Sigmoid colon (tissue), 7 donors: ENCODE measurements around the gene ZNF350. TPM values are rescaled to one million over a fixed set of nuclear protein-coding genes. Genes with fewer than 3 reads are reported as not detected.
"Not testable (repeated sequence)": the region's sequence is repeated elsewhere in the genome, so short reads cannot be mapped to it uniquely, and the experiment has no call there.

Experiments
- DNase-seq: peaks from one replicate; pipeline ENCODE4 v3.0.0-alpha.2; 2019
- H3K27ac ChIP-seq, 4 donors: fragments of 200-600 bp; sonication (generic); one replicate each; pipeline ENCODE4 v1.5.1; 2016 to 2019; ENCODE audit warnings: mild to moderate bottlenecking in 1 of 4
- H3K27me3 ChIP-seq, 3 donors: fragments of 200-600 bp; sonication (generic); one replicate each; pipeline ENCODE4 v1.5.1; 2019; ENCODE audit warnings: mild to moderate bottlenecking in 1 of 3
- H3K36me3 ChIP-seq, 4 donors: fragments of 200-600 bp; sonication (generic); one replicate each; pipeline ENCODE4 v1.5.1; 2016 to 2019
- H3K4me1 ChIP-seq, 4 donors: fragments of 200-600 bp; sonication (generic); one replicate each; pipeline ENCODE4 v1.5.1; 2017 to 2019
- H3K4me3 ChIP-seq, 4 donors: fragments of 200-600 bp; sonication (generic); one replicate each; pipeline ENCODE4 v1.5.1; 2017 to 2019; ENCODE audit warnings: mild to moderate bottlenecking in 2 of 4, moderate library complexity in 1 of 4
- H3K9me3 ChIP-seq, 4 donors: fragments of 200-600 bp in 3 of 4; sonication (generic) in 3 of 4; one replicate each; pipeline versions ENCODE4 v1.5.1 to v1.6.1; 2013 to 2019
- EP300 ChIP-seq, 4 donors: sonication (generic); formaldehyde crosslinking; IDR thresholded peaks; one replicate each; pipeline ENCODE4 v1.6.1; 2017; ENCODE audit warnings: antibody characterized with exemption in 4 of 4
- POLR2A ChIP-seq, 2 donors: fragments of 450-650 bp; IDR thresholded peaks; one replicate each; pipeline ENCODE4 v1.6.1; 2016; ENCODE audit warnings: antibody characterized with exemption in 2 of 2, mild to moderate bottlenecking in 2 of 2, moderate library complexity in 2 of 2
- POLR2AphosphoS5 ChIP-seq, 4 donors: sonication (generic); formaldehyde crosslinking; IDR thresholded peaks; one replicate each; pipeline ENCODE4 v1.6.1; 2017; ENCODE audit warnings: antibody characterized with exemption in 4 of 4
- WGBS, 2 donors: extraction: QIAGEN DNeasy Blood & Tissue Kit; methylation state at CpG; one replicate each; pipeline ENCODE4 v1.1.7; 2013; 5-methylcytosine and 5-hydroxymethylcytosine counted together
- intact Hi-C: fragments of 100-400 bp; cut with DNase I; formaldehyde crosslinking; loops from one replicate; pipeline ENCODE4 v1.15.1; 2023
- polyA plus RNA-seq, 3 donors: library from polyadenylated mRNA; stranded (reverse); fragments of 200-250 nt; gene quantifications; one replicate each; pipeline ENCODE4 v1.2.3, GENCODE V29; 2013
- total RNA-seq, 4 donors: library from RNA; depleted of rRNA; stranded (reverse); fragments of >200 nt; gene quantifications; one replicate each; pipeline ENCODE4 v1.1.0, GENCODE V29; 2016
- TF ChIP-seq, protein P1 (sequence below), 4 experiments: fragments of 450-650 bp in 3 of 4; fragments of 200-600 bp in 1 of 4; IDR thresholded peaks; one replicate each; pipeline ENCODE4 v1.5.1; 2016 to 2019; ENCODE audit warnings: antibody characterized with exemption in 4 of 4, mild to moderate bottlenecking in 3 of 4, moderate library complexity in 2 of 4
- donor health status: healthy with polysubstance abuse.
- donor health status: Bipolar disorder and iron deficiency.
- donor health status: healthy.

Gene ZNF350
- total and polyA plus RNA-seq, 7 donors = 6.6 to 19.7 (median 13.2) TPM

DNA sequence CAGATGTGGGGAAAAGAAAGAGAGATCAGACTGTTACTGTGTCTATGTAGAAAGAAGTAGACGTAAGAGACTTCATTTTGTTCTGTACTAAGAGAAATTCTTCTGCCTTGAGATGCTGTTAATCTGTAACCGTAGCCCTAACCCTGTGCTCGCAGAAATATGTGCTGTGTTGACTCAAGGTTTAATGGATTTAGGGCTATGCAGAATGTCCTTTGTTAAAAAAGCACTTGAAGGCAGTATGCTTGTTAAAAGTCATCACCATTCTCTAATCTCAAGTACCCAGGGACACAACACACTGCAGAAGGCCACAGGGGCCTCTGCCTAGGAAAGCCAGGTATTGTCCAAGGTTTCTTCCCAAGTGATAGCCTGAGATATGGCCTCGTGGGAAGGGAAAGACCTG, 37.8 kb upstream of the ZNF350 start:
- peaks cover 6 to 67% (median 42%) of the 10 kb centered on the region in 4 donors for H3K36me3 ChIP-seq
- intact Hi-C loops, DNase-seq, H3K27ac ChIP-seq, H3K27me3 ChIP-seq, H3K4me3 ChIP-seq: not testable (repeated sequence)
- H3K4me1 ChIP-seq = peaks cover 0 to 23% (median 14%) of the 10 kb centered on the region in 4 donors
- H3K9me3 ChIP-seq = peaks cover 0 to 30% (median 5%) of the 10 kb centered on the region in 4 donors
- 91 to 93% methylated on average over 4 of the region's 4 CpGs for WGBS, 2 donors

DNA sequence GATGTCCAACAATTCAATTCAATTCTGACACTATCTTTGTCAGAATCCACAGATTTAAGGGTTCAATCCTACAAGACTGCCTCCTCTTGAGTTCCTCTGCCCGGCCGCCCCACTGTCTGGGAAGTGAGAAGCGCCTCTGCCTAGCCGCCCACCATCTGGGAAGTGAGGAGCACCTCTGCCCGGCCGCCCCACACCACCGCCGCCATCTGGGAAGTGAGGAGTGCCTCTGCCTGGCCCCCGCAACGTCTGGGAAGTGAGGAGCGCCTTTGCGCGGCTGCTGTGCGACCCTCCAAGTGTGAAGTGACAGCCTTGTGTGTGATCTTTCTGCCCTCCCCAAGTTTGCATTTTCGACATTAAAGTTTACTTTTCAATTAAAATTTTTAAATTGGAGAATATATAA, 35.6 kb upstream of the ZNF350 start:
- Histone ChIP-seq H3K36me3 (peaks cover 18 to 88% (median 62%) of the 10 kb centered on the region in 4 donors), H3K27ac (no peak overlapping the region), H3K9me3 (peaks cover 0 to 44% (median 8%) of the 10 kb centered on the region in 4 donors), H3K27me3 (no peaks in the 10 kb centered on the region), H3K4me3 (no peak overlapping the region), H3K4me1 (peaks cover 0 to 14% (median 9%) of the 10 kb centered on the region in 4 donors)
- intact Hi-C loops = no loop called here
- no peak for TF ChIP-seq EP300 (IDR thresholded peaks at IDR 0.05)
- TF ChIP-seq POLR2A (IDR thresholded peaks at IDR 0.05) = no peak
- TF ChIP-seq POLR2AphosphoS5 (IDR thresholded peaks at IDR 0.05) = no peak
- TF ChIP-seq, protein P1, sequence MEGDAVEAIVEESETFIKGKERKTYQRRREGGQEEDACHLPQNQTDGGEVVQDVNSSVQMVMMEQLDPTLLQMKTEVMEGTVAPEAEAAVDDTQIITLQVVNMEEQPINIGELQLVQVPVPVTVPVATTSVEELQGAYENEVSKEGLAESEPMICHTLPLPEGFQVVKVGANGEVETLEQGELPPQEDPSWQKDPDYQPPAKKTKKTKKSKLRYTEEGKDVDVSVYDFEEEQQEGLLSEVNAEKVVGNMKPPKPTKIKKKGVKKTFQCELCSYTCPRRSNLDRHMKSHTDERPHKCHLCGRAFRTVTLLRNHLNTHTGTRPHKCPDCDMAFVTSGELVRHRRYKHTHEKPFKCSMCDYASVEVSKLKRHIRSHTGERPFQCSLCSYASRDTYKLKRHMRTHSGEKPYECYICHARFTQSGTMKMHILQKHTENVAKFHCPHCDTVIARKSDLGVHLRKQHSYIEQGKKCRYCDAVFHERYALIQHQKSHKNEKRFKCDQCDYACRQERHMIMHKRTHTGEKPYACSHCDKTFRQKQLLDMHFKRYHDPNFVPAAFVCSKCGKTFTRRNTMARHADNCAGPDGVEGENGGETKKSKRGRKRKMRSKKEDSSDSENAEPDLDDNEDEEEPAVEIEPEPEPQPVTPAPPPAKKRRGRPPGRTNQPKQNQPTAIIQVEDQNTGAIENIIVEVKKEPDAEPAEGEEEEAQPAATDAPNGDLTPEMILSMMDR (IDR thresholded peaks at IDR 0.05) = no peak
- DNase-seq = no peak
- WGBS, 2 donors = 98 to 99% methylated on average over 15 of the region's 15 CpGs

DNA sequence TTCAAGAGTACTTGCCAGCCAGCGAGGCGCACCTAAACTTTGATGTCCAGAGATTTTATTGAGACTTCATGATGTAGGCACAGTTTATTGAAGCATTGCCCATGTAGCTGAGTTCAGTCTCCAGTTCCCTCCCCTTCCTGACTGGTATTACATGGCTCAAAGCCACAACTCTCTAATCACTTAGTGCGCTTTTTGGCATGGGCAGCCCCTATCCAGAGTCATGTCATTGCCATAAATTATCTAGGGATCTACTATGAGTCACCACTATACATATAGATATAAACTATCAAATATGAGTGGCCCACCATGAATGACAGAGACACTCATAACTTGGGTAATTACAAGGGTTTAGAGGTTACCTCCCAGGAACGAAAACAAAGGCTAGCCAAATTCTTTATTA, 33.9 kb upstream of the ZNF350 start:
- intact Hi-C loops = no loop called here
- Histone ChIP-seq H3K4me1 (no peaks in the 10 kb centered on the region), H3K9me3 (peaks cover 0 to 60% (median 12%) of the 10 kb centered on the region in 4 donors), H3K27ac (no peak overlapping the region), H3K4me3 (no peak overlapping the region), H3K27me3 (no peaks in the 10 kb centered on the region), H3K36me3 (peaks cover 33 to 98% (median 78%) of the 10 kb centered on the region in 4 donors)
- no peak for DNase-seq
- WGBS, 2 donors = 96 to 97% methylated on average over 4 of the region's 4 CpGs
- TF ChIP-seq POLR2A (IDR thresholded peaks at IDR 0.05) (no peak), POLR2AphosphoS5 (IDR thresholded peaks at IDR 0.05) (no peak), EP300 (IDR thresholded peaks at IDR 0.05) (no peak)
- TF ChIP-seq, protein P1 (IDR thresholded peaks at IDR 0.05) = no peak

DNA sequence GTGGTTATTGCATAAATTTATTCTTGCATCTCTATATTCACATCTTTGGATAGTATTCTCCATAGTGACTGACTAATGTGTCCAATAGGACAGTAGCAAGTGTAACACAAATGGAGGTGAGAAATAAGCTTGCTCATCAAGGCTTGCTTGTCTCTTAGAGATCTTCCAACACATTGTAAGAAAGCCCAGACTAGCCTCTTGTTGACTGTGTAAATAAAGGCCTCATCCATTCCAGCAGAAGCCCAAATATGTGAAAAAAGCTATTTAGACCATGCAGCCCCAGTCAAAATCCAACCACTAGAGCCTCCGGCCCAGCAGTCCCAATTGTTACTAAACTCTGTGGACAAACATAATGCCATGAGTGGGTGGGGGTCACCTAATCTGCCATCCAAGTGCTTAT, 24.0 kb upstream of the ZNF350 start:
- peaks cover under 1 to 13% (median 5%) of the 10 kb centered on the region in 4 donors for H3K36me3 ChIP-seq
- H3K4me3 ChIP-seq = no peak overlapping the region
- no peaks in the 10 kb centered on the region for H3K27me3 ChIP-seq
- DNase-seq = no peak
- WGBS, 2 donors = 88 to 93% methylated on average over 1 of the region's 1 CpG
- no peak overlapping the region for H3K27ac ChIP-seq
- H3K4me1 ChIP-seq = peaks cover 0 to 11% (median 8%) of the 10 kb centered on the region in 4 donors
- peaks cover 0 to 9% (median under 1%) of the 10 kb centered on the region in 4 donors for H3K9me3 ChIP-seq
- intact Hi-C loops = no loop called here
- TF ChIP-seq POLR2A (IDR thresholded peaks at IDR 0.05) = no peak
- TF ChIP-seq, protein P1 (IDR thresholded peaks at IDR 0.05) = no peak
- no peak for TF ChIP-seq POLR2AphosphoS5 (IDR thresholded peaks at IDR 0.05)
- TF ChIP-seq EP300 (IDR thresholded peaks at IDR 0.05) = no peak

DNA sequence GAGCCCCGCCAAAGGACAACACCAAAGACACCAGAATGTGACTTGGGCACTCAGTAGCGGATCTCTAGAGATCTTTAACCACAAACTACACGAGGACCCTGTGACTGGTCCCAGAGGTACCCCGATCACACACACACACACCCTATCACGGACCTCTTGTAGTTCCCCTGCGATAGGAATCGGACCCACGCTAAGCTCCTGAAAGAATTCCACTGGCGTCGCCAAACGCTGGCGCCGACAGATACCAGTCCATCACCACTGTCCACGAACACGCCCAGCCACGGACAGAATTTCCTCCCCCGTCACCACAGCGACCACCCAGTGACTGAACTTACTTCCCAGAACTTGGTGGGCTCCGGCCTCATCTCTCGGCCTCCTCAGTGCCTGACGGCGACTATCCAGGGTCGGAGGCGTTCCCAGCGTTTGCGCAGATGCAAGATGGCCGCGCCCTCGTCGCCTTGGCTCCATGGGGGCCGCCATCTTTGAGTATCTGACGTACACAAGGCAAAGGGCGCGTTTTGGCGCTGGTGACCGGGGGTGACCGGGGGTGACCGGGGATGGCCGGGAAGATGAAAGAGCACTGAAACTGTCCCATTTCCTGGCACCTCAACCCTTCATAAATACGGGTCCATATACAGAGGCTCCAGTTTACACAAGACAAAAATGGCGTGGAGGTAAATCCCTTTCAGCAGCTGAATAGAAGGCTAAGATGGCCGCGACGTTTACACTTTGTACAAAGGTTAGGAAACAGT, 21.3 kb upstream of the ZNF350 start, which contains the start of gene ZNF615:
ZNF615 (minus strand) TSS at position 406 of the 752 bp plus-strand sequence. CDS start 4,500 bp downstream, outside the sequence.
- H3K4me1 ChIP-seq = peaks cover 0 to 11% (median 8%) of the 10 kb centered on the region in 4 donors

More for the DNA sequence above, 21.3 kb upstream of the ZNF350 start, which contains the start of gene ZNF615:
- WGBS, 2 donors = 0 to 1% methylated on average over 44 of the region's 44 CpGs
- TF ChIP-seq POLR2AphosphoS5 (IDR thresholded peaks at IDR 0.05) = peak; percentile 34 to 86 (median 82)
- TF ChIP-seq, protein P1 (IDR thresholded peaks at IDR 0.05) = no peak
- TF ChIP-seq POLR2A (IDR thresholded peaks at IDR 0.05) = peak in 1 of 2 donors; percentile 35
- no peak for TF ChIP-seq EP300 (IDR thresholded peaks at IDR 0.05)
- H3K9me3 ChIP-seq = peaks cover 0 to 17% (median under 1%) of the 10 kb centered on the region in 4 donors
- H3K27ac ChIP-seq = peak within 1 kb of the TSS; percentile 81 to 91 (median 86)
- no peaks in the 10 kb centered on the region for H3K27me3 ChIP-seq
- DNase-seq = peak; percentile 93
- peak within 1 kb of the TSS; percentile 63 to 83 (median 75) for H3K4me3 ChIP-seq
- peaks cover 0 to 23% (median 10%) of the 10 kb centered on the region in 4 donors for H3K36me3 ChIP-seq
- intact Hi-C loops = loop anchor here (1.0 to 2.0 kb wide), 3 partner anchors 20 to 41 kb away; partner anchors contain the start of genes ZNF350, ZNF432 and ZNF614
